ENCODE measurements around the gene MEIS2. TPM values are rescaled to one million over a fixed set of nuclear protein-coding genes. Genes with fewer than 3 reads are reported as not detected.

The MEIS2 gene
- total and polyA plus RNA-seq, 2 donors (not counting 3 experiments of a cell fraction or from before 2014, with no cell fraction given): 22.5 to 26.2 TPM

DNA sequence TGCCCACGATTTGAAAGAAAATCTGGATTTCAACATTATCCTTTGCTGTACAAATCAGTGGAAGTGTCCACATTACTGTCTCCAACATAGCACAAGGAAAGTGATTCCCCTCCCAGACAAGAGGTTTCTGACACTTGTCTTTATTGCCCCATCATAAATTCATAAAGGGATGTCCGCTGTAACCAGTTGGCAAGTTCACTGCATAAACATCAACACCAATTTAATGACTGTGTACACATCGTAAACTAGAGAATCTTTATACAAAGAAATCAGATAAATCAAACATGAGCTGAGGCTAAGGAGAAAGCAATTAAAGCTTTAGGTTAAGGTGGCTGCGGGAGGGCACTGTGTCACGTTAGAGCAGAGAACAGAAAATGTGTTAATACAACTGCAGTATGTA is 129.8 kb downstream of the MEIS2 start:
- CTCF ChIA-PET: no interaction called here
- Histone ChIP-seq H3K27ac (ENCODE audit: insufficient read depth, low read depth, low read length) (no peak overlapping the region), H3K4me2 (ENCODE audit: insufficient read depth, low read length) (no peak overlapping the region), H3K9me3 (replicated peaks; ENCODE audit: control insufficient read depth, insufficient read depth, low read length) (no peaks in the 10 kb centered on the region), H2AFZ (ENCODE audit: low read depth, low read length) (no peak overlapping the region), H3K4me1 (ENCODE audit: control insufficient read depth, extremely low read depth, insufficient read depth, low read length) (no peaks in the 10 kb centered on the region), H3K4me3 (replicated peaks in 1 of 3; ENCODE audit: insufficient read depth in 1 of 3, low read depth in 1 of 3, low read length in 3 of 3) (no peak overlapping the region), H3K9ac (replicated peaks; ENCODE audit: extremely low read depth, insufficient read depth, low read length) (no peak overlapping the region), H4K20me1 (replicated peaks; ENCODE audit: control insufficient read depth, extremely low read depth, insufficient read depth, low read length) (no peaks in the 10 kb centered on the region), H3K36me3 (ENCODE audit: control insufficient read depth in 2 of 2, extremely low read depth in 1 of 2, insufficient read depth in 2 of 2, low read length in 2 of 2) (no peaks in the 10 kb centered on the region), H3K27me3 (ENCODE audit: control insufficient read depth in 2 of 2, insufficient read depth in 2 of 2, low read length in 2 of 2) (no peaks in the 10 kb centered on the region), H3K9me1 (replicated peaks; ENCODE audit: control insufficient read depth, extremely low read depth, insufficient read depth, low read length) (peaks cover 2% of the 10 kb centered on the region), H3K79me2 (ENCODE audit: control insufficient read depth, insufficient read depth, low read length) (no peaks in the 10 kb centered on the region)
- FAIRE-seq (no peak), DNase-seq (ENCODE audit: low read depth, low spot score) (no peak)
- TF ChIP-seq, protein P1, sequence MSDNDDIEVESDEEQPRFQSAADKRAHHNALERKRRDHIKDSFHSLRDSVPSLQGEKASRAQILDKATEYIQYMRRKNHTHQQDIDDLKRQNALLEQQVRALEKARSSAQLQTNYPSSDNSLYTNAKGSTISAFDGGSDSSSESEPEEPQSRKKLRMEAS (IDR thresholded peaks at IDR 0.05; ENCODE audit: insufficient read depth, insufficient read length): no peak
- TF ChIP-seq POLR2A (IDR thresholded peaks at IDR 0.05; ENCODE audit: low read depth, low read length) (no peak), FOS (IDR thresholded peaks at IDR 0.05; ENCODE audit: borderline replicate concordance, insufficient read depth, low read length) (no peak), EZH2 (IDR thresholded peaks at IDR 0.05; ENCODE audit: borderline replicate concordance, low read depth, low read length, severe bottlenecking) (no peak), POLR2AphosphoS5 (IDR thresholded peaks at IDR 0.05; ENCODE audit: insufficient read depth, low read depth, low read length) (no peak), JUN (IDR thresholded peaks at IDR 0.05; ENCODE audit: borderline replicate concordance, insufficient read depth, insufficient read length, low read depth) (no peak), MYC (IDR thresholded peaks at IDR 0.05; ENCODE audit: low read depth, low read length) (no peak), GATA2 (IDR thresholded peaks at IDR 0.05; ENCODE audit: insufficient read depth, insufficient read length, low read depth, low read length) (no peak)
- TF ChIP-seq, protein P2, sequence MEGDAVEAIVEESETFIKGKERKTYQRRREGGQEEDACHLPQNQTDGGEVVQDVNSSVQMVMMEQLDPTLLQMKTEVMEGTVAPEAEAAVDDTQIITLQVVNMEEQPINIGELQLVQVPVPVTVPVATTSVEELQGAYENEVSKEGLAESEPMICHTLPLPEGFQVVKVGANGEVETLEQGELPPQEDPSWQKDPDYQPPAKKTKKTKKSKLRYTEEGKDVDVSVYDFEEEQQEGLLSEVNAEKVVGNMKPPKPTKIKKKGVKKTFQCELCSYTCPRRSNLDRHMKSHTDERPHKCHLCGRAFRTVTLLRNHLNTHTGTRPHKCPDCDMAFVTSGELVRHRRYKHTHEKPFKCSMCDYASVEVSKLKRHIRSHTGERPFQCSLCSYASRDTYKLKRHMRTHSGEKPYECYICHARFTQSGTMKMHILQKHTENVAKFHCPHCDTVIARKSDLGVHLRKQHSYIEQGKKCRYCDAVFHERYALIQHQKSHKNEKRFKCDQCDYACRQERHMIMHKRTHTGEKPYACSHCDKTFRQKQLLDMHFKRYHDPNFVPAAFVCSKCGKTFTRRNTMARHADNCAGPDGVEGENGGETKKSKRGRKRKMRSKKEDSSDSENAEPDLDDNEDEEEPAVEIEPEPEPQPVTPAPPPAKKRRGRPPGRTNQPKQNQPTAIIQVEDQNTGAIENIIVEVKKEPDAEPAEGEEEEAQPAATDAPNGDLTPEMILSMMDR (IDR thresholded peaks at IDR 0.05; ENCODE audit: extremely low read depth in 1 of 2, insufficient read depth in 1 of 2, low read depth in 1 of 2, low read length in 2 of 2): no peak
- no TSS peak for BruUV-seq (replicated peaks)
- intact Hi-C loops (cut with micrococcal nuclease) (no loop called here), dilution Hi-C loops (cut with MboI; ENCODE audit: extremely low pct_ligation_motif_present, low sequenced_read_pairs) (no loop called here)
- POLR2A ChIA-PET: no interaction called here
